HG03095 (cell line): Measurements from ENCODE around the gene RASA2.

Source experiments
- ATAC-seq: cut with Tn5 transposase; IDR thresholded peaks from one replicate; pipeline ENCODE4 v1.9.1; 2021; ENCODE audit warnings: moderate library complexity; ENCODE audit not compliant: unreplicated experiment

The RASA2 gene, protein sequence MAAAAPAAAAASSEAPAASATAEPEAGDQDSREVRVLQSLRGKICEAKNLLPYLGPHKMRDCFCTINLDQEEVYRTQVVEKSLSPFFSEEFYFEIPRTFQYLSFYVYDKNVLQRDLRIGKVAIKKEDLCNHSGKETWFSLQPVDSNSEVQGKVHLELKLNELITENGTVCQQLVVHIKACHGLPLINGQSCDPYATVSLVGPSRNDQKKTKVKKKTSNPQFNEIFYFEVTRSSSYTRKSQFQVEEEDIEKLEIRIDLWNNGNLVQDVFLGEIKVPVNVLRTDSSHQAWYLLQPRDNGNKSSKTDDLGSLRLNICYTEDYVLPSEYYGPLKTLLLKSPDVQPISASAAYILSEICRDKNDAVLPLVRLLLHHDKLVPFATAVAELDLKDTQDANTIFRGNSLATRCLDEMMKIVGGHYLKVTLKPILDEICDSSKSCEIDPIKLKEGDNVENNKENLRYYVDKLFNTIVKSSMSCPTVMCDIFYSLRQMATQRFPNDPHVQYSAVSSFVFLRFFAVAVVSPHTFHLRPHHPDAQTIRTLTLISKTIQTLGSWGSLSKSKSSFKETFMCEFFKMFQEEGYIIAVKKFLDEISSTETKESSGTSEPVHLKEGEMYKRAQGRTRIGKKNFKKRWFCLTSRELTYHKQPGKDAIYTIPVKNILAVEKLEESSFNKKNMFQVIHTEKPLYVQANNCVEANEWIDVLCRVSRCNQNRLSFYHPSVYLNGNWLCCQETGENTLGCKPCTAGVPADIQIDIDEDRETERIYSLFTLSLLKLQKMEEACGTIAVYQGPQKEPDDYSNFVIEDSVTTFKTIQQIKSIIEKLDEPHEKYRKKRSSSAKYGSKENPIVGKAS

DNA sequence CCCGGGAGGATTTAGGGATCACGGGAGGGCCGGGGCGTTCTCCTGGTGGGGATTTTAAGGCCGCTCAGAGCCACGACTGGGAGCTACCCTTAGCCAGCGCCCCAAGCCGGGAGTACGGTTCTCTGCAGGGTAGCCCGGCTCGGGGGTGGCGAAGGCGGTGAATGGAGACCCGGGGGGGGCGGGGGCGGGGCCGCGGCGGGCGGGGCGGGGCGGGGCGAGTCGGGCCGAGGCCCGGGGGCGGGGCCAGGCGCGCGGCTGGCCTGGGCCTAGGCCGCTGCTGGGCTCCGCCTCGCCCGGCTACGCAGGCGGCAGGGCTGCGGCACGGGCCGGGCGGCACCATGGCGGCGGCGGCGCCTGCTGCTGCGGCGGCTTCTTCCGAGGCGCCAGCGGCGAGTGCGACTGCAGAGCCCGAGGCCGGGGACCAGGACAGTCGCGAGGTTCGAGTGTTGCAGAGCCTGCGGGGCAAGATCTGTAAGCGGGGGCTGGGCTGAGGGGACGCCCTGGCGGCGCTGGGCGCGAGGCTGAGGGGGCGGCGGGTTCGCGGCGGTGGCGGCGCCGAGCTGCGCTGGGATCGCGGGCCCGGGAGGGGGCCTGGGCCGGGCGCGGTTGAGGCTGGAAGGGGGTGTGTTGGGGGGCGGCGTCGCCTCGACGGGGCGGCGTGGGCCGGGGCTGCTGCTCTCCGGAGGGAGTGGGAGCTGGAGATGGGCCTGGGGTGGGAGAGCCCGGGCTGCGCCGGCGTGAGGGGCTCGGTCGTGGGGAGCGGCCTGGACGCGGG is at the start of gene RASA2:
Gene RASA2, plus strand, starts transcription at position 282 of the 775 bp plus-strand sequence. Its CDS starts 57 bp downstream, at position 339.
- peak; percentile 52 for ATAC-seq

- ATAC-seq: no peak
Observed at GRCh38 chr3:141439589-141439988, 47.2 kb upstream of the RASA2 start.

- peak; percentile 7 for ATAC-seq
Observed at GRCh38 chr3:141440942-141441341, 45.9 kb upstream of the RASA2 start.

DNA sequence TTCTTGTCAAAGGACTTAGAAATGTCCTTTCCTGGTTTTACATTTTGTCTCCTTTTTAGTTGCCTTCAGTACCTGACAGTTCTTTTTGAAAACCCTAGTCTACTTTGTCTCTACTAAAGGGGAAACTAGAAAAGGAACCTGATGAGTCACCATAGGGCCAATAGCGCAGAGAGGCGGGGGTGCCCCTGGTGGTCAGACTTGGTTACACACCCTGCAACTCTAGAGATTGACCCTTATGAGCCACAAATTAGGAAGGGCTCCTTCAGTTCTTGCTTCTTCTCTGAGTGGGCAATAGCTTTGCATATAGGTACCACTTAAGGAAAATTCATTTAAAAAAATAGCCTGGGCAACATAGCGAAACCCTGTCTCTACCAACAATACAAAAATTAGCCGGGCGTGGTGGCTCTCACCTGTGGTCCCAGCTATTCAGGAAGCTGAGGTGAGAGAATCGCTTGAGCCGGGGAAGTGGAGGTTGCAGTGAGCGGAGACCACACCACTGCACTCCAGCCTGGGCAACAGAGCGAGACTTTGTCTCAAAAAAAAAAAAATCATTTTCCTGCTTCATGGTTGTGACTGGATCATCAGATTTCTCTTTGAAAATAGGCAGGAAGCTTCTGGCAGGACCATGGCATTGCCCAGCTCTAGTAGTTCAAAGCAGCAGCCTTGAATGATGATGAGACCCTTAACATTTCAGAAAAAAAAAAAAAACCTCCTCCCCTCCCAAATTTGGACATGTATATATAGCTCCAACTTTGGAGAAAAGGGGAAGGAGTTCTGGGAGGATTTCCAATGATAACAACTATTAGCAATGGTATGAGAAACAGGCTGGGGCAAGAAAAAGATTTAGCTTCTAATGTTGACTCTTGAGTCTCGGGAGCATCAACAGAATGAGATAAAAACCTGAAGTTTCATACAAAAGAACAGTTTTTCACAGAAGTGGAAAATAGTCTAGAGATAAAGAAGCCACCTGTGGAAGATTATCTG is 45.2 kb upstream of the RASA2 start:
- peak; percentile 94 for ATAC-seq

DNA sequence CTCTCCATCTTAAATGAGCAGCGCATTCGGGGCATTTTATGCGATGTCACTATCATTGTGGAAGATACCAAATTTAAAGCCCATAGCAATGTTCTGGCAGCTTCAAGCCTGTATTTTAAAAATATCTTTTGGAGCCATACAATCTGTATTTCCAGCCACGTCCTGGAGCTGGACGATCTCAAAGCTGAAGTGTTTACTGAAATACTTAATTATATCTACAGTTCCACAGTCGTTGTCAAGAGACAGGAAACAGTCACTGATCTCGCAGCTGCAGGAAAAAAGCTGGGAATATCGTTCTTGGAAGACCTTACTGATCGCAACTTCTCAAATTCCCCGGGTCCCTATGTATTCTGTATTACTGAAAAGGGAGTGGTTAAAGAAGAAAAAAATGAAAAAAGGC is 44.4 kb upstream of the RASA2 start:
- ATAC-seq: no peak

- no peak for ATAC-seq
Observed at GRCh38 chr3:141442914-141443313, 43.9 kb upstream of the RASA2 start.

GRCh38 chr3:141444586-141445285 is 42.1 kb upstream of the RASA2 start:
- no peak for ATAC-seq

- no peak for ATAC-seq
Observed at GRCh38 chr3:141445990-141446389, 40.8 kb upstream of the RASA2 start.

GRCh38 chr3:141446737-141447136 is 40.1 kb upstream of the RASA2 start:
- ATAC-seq: no peak

GRCh38 chr3:141447383-141447782 is 39.4 kb upstream of the RASA2 start:
- no peak for ATAC-seq

DNA sequence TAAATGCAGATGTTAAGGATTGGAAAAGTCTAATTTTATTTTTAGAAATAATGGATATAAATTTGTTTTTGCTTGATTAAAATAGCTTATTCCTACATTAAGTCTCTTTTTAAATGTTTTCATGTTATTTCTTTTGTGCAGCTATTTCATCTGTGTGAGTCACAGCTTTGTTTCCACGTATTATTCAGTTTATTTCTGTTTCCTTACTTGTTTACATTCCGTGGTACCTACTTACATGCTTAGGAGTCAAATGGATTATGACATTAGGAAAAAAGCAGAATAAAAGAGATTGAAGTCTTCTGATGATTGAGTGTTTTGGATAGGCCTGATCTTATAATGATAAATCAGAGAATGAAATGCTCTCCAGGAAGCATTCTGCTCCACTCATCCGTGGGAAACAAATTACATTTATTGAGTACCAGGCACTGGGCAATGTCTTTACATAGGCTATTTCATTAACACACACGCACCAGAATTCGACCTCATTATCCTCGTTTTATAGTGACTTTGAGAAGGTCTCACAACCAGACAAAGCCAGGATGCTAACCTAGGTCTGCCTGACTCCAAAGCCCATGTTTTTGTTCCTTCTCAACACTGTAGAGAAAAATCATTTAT is 38.1 kb upstream of the RASA2 start:
- no peak for ATAC-seq

- no peak for ATAC-seq
Observed at GRCh38 chr3:141449424-141449823, 37.4 kb upstream of the RASA2 start.

- no peak for ATAC-seq
Observed at GRCh38 chr3:141450727-141451375, 36.0 kb upstream of the RASA2 start.

DNA sequence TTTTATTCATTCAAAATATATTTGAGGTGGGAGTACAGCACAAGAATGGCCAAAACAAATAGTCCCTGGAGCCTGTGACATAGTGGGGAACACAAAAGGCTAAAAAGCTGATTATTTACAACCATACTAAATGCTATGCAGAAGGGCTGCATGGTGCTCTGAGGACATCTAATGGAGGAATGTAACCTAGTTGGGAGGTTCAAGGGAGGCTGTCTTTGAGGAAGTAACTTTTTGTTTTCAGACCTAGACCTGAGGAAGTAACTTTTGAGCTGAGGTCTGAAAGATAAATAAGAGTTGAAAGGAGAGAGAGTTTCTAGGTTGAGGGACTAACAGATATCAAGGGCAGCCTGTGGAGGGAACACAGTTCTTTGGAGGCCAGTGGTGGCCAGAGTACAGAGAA is 34.8 kb upstream of the RASA2 start:
- peak; percentile 75 for ATAC-seq

- ATAC-seq: no peak
Observed at GRCh38 chr3:141452773-141453172, 34.1 kb upstream of the RASA2 start.

- no peak for ATAC-seq
Observed at GRCh38 chr3:141454054-141454453, 32.8 kb upstream of the RASA2 start.

- ATAC-seq: no peak
Observed at GRCh38 chr3:141454906-141455602, 31.8 kb upstream of the RASA2 start.
